GM23248 (cell line): ENCODE results near the gene RERE.

ENCODE experiments used
- EZH2 ChIP-seq: fragments of 200-600 bp; sonication (generic); IDR thresholded peaks from 2 replicates; pipeline ENCODE4 v1.6.1; 2018; ENCODE audit warnings: antibody characterized with exemption, mild to moderate bottlenecking; ENCODE audit not compliant: insufficient read depth, poor library complexity, severe bottlenecking
- EZH2phosphoT487 ChIP-seq: fragments of 200-600 bp; sonication (generic); IDR thresholded peaks from 2 replicates; pipeline ENCODE4 v1.6.1; 2018; ENCODE audit warnings: antibody characterized with exemption, moderate library complexity, mild to moderate bottlenecking, low read depth; ENCODE audit not compliant: insufficient read depth

- no peak for TF ChIP-seq EZH2
- TF ChIP-seq EZH2phosphoT487 = no peak
These were observed 101.2 kb downstream of the RERE start for GRCh38 chr1:8716238-8716637.
